Activated naive CD4-positive, alpha-beta T cell treated with anti-CD3 and anti-CD28 coated beads, Interleukin-2, amount 10 ng/mL, durations not matched to agents 7 days and 5 days (primary cell): ENCODE measurements around the gene OSBPL10.

ENCODE experiments used
- CTCF ChIA-PET: fragments of 350-600 bp; sonication (Branson Sonifier 250); formaldehyde crosslinking; loops from one replicate; lab custom pipeline; 2021; ENCODE audit warnings: antibody characterized with exemption; lab: Charles Lee
- DNase-seq: peaks from one replicate; pipeline ENCODE4 v3.0.0-alpha.2; 2020
- H3K27ac Mint-ChIP-seq: one replicate; pipeline ENCODE4 v1.8.0; 2021; ENCODE audit warnings: mild to moderate bottlenecking, moderate library complexity, mixed read lengths
- H3K27me3 Mint-ChIP-seq: one replicate; pipeline ENCODE4 v1.8.0; 2021; ENCODE audit warnings: mild to moderate bottlenecking, mixed read lengths
- H3K36me3 Mint-ChIP-seq: one replicate; pipeline ENCODE4 v1.8.0; 2021; ENCODE audit warnings: mixed read lengths
- H3K4me1 Mint-ChIP-seq: one replicate; pipeline ENCODE4 v1.8.0; 2021; ENCODE audit warnings: mixed read lengths
- H3K4me3 Mint-ChIP-seq: one replicate; pipeline ENCODE4 v1.8.0; 2021; ENCODE audit warnings: mild to moderate bottlenecking, moderate library complexity, mixed read lengths
- H3K9me3 Mint-ChIP-seq: one replicate; pipeline ENCODE4 v1.8.0; 2021; ENCODE audit warnings: mixed read lengths

OSBPL10 gene

DNA sequence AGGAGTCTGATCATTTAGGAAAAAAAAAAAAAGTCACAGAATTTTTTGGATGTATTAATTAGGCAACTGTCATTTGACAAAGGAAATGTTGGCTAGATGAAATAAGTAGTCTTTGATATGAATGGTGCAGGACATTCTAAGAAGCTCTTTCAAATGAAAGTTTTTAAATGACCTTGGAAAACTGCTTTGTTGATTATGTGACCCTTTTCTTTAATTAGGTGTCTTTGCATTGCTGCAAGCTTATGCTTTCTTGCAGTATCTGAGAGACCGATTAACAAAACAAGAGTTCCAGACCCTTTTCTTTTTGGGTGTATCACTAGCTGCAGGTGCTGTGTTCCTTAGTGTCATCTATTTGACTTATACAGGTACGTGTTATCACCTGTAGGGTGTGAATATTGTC lies 364.4 kb downstream of the OSBPL10 start:
- Mint-ChIP-seq H3K4me3 (no peak overlapping the region), H3K4me1 (peaks cover 16% of the 10 kb centered on the region), H3K9me3 (no peaks in the 10 kb centered on the region), H3K36me3 (peaks cover 70% of the 10 kb centered on the region), H3K27ac (no peak overlapping the region), H3K27me3 (no peaks in the 10 kb centered on the region)
- CTCF ChIA-PET = no interaction called here
- DNase-seq = no peak

DNA sequence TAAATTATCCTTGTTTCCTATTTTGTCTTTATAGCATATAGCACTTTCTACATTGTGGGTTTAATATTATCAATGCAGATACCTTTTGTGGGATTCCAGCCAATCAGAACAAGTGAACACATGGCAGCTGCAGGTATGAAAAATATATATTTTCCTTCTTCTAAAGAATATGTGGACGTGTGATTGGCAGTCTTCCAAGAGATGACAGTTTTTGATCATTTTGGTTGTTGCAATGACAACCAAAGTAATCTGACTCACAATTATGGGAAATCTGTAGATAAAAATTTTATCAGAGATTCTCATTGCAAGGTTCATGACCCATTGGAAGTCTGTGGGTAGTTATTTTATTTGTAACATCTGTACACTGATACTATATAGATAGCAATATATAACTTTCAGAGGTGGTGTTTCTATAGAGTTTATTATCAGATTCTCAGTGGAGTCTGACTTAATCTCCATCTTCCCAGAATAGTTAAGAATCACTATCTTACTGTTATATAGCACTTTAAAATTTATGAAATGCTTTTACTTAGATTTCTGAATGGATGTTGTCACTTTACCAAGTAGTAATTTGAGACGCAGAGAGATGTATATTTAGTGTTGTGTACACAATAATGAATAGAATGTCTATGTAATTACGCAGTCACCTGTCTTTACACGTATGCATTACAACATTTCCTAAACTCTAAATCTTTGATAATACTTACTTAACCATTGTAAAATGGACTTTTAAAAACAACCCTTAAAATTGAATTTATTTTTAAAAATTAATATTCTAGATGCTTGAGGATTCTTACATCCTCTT lies 365.8 kb downstream of the OSBPL10 start:
- Mint-ChIP-seq H3K36me3 (peaks cover 64% of the 10 kb centered on the region), H3K4me3 (no peak overlapping the region), H3K27me3 (no peaks in the 10 kb centered on the region), H3K27ac (no peak overlapping the region), H3K4me1 (peaks cover 13% of the 10 kb centered on the region), H3K9me3 (no peaks in the 10 kb centered on the region)
- CTCF ChIA-PET = interaction anchor here (0.8 kb wide), 1 partner anchor 153 kb away, joined by 3 read pairs; no protein-coding TSS in a partner anchor
- no peak for DNase-seq

DNA sequence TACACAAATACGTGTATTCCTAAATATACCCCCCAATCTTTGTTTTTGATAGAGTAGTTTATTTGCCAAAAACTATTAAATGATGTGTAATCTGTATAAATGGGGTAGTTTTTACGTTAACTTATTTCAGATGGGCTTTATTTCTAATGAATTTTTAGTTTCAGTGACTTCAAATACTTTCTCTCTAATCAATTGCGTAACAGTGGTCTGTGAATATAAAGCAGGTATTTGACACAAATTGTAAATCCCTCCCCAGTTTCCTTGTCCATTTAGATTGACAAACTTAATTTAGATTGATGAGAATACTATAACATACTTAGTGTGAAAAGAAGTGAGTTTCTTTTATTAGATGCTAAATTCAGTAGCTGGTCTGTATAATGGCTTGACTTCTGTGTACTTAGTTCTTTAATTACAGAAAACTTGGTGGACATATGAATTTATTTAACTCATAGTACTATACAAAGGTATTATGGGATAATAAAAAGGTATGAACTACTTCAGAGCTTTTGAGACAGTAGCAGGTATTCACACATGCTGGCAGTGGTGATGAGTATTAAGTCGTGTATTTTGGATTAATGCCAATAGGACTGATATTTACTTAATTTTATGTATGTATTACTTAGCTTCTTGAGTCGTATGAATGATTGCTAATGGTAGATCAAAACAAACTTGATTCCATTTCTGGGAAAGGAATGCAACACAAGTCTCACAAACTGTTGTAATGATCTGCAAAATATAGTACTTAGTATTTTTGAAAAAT lies 366.7 kb downstream of the OSBPL10 start:
- H3K27ac Mint-ChIP-seq = no peak overlapping the region
- no peaks in the 10 kb centered on the region for H3K9me3 Mint-ChIP-seq
- H3K36me3 Mint-ChIP-seq = peaks cover 70% of the 10 kb centered on the region
- peaks cover 16% of the 10 kb centered on the region for H3K4me1 Mint-ChIP-seq
- no peak overlapping the region for H3K4me3 Mint-ChIP-seq
- CTCF ChIA-PET = interaction anchor here (0.8 to 0.9 kb wide), 2 partner anchors 154 kb away, joined by 3 to 4 read pairs; no protein-coding TSS in a partner anchor
- no peak for DNase-seq
- no peaks in the 10 kb centered on the region for H3K27me3 Mint-ChIP-seq

DNA sequence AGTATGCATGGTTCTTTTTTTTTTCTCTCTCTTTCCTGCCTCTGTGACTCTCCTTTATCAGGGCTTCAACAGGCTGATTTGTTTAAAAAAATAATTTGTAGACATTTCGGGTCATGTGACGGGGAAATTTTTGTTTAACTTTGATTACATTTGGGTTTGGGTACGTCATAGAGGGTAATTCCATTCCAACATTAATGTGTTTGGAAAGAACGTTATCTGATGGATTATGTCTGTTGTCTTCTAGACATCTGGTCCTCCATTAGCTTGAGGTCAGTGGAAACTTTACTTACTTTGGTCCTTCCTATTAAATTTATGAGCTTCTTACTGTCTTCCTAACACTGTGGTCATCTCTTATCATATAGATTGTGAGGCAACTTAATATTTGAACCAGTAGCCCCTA lies 367.4 kb downstream of the OSBPL10 start:
- no peaks in the 10 kb centered on the region for H3K9me3 Mint-ChIP-seq
- H3K36me3 Mint-ChIP-seq = peaks cover 68% of the 10 kb centered on the region
- DNase-seq = no peak
- H3K4me1 Mint-ChIP-seq = peaks cover 21% of the 10 kb centered on the region
- no peak overlapping the region for H3K27ac Mint-ChIP-seq
- CTCF ChIA-PET = interaction anchor here (0.7 to 1.1 kb wide), 4 partner anchors 47 to 155 kb away, joined by 3 to 4 read pairs (median 4); no protein-coding TSS in a partner anchor
- no peaks in the 10 kb centered on the region for H3K27me3 Mint-ChIP-seq
- H3K4me3 Mint-ChIP-seq = no peak overlapping the region

DNA sequence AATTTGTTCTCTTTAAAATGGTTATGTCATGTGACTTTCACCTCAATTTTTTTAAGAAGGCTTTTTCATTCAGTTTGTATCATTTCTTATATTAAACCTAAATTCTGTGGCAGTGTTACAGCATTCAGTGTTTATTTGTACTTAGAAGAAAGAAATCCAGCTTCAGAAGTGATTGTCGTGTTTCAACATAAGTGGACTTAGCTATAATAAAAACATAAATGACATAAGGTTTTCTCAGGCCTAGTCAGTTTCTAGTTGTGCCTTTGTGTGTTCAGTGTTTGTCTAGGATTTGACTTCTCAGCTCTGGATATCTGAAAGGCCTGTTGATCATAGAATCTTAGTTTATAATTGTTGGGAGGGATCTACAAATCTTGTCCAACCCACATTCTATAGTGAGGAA lies 367.9 kb downstream of the OSBPL10 start:
- DNase-seq = no peak
- no peak overlapping the region for H3K4me3 Mint-ChIP-seq
- H3K9me3 Mint-ChIP-seq = peaks cover 3% of the 10 kb centered on the region
- H3K4me1 Mint-ChIP-seq = peaks cover 26% of the 10 kb centered on the region
- H3K27me3 Mint-ChIP-seq = no peaks in the 10 kb centered on the region
- peaks cover 69% of the 10 kb centered on the region for H3K36me3 Mint-ChIP-seq
- CTCF ChIA-PET = interaction anchor here (0.7 to 1.1 kb wide), 4 partner anchors 47 to 155 kb away, joined by 3 to 4 read pairs (median 4); no protein-coding TSS in a partner anchor
- no peak overlapping the region for H3K27ac Mint-ChIP-seq
